ENCODE measurements around the gene MAP3K14.
"Not testable (repeated sequence)": the region's sequence is repeated elsewhere in the genome, so short reads cannot be mapped to it uniquely, and the experiment has no call there.

Gene MAP3K14

DNA sequence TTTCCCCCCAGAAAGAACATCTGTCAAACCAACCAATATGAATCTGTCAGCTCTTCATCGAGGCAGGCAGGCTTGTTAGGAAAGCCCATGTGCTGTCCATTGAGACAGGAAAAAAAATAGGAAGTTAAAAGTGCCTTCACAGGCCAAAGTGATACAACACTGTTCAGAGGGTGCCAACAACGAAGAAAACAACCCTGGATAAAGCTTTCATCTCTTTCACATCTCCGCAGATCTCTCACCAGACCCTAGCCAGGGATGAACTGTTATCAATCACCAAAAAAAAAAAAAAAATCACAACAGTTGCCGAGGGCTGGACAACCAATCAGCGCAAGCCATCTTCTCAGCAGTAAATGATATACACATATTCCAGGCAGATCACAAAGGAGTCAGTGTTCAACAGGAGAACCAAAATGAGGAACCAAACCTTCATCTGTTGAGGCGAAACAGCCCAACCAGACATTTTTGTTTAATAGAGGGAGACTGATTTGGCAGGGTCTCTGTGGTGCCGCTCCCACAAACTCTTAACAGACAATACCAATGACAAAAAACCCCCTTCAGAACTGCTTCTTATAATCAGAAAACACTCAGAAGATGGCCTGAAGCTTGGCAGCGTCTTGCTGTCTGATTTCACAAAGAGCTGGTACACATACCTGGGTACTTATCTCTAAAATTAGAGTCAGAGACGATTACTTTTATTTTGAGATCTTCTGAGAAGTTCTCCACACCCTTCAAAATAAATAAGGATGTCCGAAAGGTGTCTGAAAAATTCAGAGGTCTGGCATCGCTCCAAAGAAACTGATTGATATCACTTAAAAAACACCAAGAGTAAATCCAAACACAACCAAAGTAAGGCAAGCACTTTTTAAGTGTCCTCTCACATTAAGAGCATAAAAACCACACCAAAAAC lies 1.8 kb downstream of the MAP3K14 start:
- DNase-seq, result peak; percentile 44 to 49

DNA sequence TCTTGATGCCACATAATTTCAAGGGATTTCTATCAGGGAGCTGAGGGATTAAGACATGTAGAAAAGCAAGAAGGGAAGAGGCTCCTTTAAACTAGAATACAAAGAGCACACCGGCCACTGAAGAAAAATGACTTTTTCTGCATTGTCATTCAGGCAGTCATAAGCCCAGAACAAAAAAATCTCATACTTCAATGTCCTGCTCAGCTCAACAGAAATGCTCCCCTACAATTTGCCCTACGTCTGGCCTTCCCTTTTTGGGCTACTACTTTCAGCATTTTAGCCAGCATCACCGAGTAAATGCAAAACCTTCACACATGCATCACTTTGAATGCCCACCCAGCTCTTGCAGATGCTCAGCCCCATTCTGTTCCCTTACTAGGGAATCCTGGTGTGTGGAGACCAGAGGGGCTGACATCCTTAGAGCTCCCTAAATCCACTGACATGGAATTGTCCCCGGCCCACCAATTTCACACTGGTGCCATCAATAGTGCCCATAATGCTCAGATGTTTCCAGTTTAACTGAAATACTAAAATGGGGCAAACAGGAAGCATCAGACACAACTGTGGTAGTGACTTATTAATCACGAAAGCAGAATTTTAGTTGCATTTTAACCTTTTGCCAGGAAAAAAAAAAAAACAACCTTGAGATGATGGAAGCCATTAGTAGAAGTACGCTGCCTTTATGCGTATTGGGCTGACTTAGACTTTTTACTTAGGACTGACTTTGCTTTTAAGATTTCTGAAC lies 2.7 kb downstream of the MAP3K14 start:
- no peak for DNase-seq

DNA sequence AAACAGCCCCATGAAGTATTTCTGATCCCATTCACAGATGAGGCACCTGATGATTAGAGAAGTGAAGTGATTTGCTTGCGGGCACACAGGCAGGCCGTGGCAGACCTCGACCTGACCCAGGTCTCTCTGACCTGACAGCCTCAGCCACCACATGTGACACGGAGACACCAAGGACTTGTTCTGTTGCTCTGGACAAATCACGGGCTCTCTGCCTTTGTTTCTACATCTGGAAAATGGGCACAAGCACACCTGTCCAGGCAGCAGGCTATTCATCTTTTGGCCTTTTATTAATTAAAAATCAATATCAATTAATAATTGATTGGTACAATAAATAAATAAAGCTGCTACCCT lies 3.4 kb downstream of the MAP3K14 start:
- DNase-seq, result no peak

DNA sequence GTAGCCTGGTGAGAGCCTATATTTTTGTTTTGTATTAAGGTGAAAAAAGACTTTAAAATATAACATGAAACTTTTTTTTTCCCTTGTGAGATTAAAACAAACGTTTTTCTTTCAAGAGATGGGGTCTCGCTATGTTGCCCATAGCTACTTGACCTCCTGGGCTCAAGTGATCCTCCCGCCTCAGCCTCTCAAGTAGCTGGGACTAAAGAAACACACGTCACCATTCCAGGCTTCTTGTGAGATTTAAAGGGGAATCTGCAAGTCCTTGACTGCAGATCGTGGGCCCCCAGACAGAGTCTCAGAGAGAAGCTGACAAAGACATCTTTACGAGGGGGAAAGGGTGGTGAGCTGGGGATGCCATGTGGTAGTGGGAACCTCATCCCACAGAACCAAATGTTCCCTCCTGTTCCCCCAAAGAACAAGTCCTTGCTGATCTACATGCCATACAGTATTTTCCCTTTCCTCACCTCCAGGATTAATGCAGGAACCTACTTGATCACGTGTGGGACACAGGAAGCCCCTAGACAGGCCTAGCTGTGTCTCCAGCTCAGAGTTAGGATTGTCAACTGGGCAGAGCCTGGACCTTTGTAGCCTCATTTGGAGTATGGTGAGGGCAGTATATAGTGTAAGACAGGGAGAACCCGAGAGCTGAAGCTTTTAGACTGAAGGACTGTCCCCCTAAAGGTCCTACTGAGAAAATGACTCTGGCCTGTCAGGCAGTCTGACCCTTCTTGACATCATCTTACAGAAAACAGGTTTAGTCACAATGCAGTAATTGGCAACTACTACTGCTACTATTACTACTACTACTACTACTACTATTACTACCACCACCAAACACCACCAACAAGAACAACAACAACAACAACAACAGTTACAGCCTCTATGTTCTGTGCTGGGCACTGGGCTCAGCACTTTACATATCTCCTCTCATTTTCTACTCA lies 4.1 kb downstream of the MAP3K14 start:
- no peak for DNase-seq

DNA sequence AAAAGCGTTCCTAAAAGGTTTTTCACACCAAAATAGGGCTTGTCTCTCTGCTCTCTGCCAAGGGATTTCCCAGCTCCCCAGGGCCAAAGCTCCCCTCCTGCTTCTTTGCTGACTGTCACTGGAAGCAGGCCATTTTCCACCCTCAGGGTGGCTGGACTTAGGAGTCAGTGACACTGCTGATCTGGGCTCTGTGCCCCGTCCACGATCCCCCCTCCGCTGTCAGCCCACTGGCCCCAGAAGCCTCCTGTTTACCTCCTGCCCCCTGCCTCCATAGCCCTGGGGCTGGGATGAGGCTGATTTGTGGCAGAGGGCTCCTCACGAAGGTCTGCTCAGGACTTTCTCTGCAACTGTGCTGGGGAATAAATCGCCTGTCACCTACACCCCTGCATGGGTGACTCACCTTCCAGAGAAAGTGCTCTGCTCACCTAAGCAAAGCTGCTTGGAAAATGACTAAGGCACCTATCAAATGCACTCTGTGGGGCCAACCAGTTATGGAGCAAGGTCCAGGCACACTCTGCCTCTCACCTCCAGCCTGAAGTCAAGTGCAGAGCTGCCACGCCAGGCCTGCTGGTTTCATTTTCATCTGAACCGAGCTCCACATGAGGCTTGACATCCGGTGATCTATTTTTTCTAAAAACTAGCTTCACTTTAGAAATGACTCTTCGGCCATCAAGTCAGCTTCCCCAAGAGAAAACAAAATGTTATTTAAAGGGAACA lies 4.9 kb downstream of the MAP3K14 start:
- no peak for DNase-seq

DNA sequence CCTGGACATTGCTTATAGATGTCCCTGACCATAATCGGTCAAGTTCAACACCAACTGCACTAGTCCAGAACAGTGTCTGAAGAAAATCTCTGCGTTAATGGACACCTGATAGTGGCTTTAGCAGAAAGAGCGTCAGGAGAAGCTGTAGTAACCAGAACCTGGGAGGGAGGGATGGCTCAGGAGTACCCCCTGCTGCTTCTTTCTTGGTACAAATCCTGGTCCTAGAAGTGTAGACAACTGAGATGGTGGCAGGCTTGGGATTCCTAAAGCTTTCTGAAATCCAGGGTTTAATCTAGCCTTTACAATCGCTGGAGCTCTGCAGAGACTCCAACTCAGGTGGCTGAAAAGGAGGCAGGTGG lies 5.4 kb downstream of the MAP3K14 start:
- peak; percentile 20 to 23 for DNase-seq

DNA sequence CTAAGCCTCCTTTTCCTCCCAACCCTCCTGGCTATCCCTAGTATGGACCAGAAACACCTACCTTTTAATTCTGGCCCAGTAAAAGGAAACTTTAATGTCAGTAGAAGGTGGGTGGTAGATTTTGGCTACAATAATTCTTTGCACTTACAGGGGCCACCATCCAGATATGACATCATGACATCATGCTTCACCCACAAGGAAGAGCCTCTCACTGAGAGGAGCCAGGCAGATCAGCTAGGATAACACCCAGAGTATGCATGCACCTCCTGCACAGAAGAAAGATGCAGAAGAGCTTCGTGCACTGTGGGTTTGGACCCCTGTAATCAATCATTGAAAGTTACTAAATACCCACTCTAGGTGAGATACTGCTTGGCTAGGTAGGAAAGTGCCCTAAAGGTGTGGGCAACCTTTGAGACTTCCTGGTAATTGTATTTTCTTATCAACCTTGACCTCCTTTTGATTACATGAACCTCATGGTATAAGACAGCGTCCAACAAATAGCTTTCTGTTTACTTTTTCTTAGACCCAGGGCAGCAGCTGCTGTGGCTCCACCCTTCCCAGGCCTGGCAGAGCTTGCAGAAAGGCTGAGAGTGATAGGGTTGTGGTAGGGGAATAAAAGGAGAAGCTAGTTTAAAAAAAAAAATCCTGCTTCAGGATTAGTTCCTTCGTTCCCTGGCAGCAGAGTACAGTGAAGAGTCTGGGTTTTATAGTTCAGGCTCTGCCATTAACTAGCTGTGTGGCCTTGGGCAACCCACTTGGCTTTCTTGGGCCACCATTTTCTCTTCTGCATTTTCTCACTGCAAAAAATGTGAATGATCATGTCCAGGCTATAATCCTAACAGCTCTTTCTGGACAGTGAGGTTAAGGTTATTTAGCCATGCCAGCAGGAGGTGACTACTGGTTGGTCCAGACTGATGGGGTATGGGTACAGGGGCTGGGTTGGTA lies 6.2 kb downstream of the MAP3K14 start:
- DNase-seq, result peak; percentile 56 to 65

DNA sequence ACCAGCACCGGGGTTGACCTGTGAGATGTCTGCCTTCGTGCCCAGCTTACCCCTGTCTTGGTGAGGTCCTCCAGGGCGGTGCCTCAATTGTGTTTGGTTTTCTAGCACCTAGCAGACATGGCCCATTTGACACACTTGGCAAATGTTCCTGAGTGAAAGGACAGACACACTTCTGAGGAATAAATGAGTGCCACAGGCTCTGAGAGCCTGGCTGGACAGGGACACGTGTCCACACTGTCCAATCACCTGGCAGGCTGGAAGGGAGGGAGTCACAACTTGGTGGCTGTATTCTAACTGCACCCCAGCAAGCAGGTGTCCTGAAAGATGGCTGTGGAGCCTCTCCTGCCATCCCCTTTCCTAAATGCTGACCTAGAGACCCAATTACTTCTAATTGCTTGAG lies 7.4 kb downstream of the MAP3K14 start:
- no peak for DNase-seq

DNA sequence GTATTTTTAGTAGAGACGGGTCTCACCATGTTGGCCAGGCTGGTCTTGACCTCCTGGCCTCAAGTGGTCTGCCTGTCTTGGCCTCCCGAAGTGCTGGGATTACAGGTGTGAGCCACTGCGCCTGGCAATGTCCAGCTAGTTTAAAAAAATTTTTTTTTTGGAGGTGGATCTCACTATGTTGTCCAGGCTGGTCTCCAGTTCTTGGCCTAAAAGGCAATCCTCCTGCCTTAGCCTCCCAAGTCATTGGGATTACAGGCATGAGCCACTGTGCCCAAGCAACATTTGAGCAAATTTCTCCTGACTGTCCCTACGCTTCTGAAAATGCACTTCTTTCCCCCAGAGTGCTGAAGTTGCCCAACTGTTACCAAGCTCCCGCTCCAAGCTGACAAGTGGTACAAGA lies 8.0 kb downstream of the MAP3K14 start:
- DNase-seq, result no peak

DNA sequence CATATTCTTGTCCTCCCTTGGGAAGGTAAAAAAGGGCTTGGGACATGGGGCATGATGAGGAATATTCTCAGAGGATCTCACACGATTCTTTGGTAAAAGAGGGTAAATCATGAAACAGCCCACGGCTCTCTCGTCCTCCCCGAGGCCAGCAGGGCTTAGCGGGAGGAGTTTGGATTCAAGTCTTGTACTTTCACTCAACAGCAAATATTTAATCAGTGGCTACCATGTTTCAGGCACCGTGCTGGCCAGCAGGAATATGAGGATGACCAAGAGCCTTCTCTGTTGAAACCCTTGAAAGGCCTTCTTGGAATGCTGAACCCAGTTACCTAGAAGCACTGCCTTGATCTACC lies 8.8 kb downstream of the MAP3K14 start:
- no peak for DNase-seq

DNA sequence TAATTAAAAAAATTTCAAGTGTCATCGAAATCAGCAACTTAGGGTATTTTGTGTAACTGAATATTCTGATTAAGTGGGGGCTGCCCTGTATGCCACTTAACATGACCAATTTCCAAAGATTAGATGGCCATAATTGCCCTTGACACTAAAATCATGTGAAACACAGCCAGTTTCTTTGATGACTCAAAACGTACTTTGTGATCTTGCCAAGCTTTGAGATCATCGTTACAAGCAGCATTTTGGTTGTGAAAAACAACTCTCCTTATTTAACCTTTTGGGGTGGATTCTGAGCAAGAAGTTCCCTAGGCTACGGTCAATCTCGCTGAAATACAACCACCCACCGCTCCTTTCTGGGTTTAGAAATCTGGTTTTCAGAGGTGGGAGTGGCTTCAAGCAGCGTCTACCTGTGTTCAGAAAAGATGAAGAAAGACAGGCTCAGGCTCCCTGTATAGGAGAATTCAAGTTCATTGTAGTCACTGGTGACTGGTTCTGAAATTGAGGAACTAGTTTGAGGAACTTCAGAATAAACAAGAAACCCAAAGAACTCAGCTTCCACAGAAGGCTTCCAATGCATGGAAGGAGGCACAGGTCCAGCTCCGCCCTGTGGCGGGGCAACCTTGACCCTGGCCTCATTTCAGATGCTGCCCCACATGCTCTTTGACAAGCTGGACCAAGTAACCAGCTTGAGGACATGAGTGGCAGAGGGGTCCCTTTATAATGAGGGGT lies 9.4 kb downstream of the MAP3K14 start:
- peak; percentile 87 to 94 for DNase-seq

DNA sequence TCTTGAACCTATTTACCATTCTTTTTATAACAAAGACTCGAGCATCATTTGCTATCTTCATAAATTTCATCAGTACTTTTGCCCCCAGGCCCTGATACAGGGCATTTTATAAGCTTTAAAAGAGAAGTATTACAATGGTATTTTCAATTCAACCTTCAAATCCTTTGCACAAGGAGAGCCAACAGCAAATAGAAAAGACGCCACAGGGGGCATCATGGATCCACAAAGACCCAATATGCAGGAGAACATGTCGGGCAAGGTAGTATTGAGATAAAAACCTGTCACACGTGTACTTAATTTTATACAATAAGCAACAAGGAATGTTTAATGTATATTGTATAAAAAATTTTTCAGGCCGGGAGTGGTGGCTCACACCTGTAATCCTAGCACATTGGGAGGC lies 10.2 kb downstream of the MAP3K14 start:
- DNase-seq, result no peak

DNA sequence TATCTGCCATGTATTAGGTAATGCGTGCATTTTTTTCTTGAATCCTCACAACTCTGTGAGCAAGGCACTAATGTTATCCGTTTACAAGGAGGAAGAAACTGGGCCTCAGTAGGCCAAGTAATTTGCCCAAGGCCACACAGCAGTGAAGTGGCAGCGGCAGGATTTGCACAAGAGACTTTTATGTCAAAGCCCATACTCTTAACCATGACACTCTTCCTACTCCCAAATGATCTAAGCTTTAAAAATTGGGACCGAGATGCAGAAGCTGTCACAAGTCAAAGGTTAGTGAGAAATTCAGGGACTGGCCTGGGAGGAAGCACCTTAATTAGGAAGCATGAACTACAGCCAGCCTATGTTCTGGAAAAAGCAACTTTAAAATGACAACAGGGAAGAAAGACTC lies 10.7 kb downstream of the MAP3K14 start:
- DNase-seq, result no peak

DNA sequence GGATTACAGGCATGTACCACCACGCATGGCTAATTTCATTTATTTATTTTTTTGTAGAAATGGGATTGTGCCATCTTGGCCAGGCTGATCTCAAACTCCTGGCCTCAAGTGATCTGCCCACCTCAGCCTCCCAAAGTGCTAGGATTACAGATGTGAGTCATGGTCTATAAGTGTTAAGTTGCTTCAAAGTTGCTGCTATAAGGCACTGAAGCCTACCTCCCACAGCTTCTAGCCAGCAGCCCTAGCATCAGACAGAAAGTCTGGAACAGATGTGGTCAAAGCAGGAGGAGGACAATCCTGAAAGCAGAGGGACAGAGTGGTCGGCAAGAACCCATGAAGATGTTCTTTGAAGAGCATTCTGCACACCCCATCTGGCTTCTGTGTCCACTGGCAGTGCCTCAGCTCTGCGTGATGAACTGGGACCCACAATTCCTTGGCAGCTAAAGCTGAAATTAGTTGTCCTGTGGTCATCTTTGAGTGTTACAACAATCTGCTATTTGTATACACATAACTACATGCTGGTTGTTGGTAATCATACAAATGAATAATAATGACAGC lies 11.2 kb downstream of the MAP3K14 start:
- DNase-seq, result no peak

DNA sequence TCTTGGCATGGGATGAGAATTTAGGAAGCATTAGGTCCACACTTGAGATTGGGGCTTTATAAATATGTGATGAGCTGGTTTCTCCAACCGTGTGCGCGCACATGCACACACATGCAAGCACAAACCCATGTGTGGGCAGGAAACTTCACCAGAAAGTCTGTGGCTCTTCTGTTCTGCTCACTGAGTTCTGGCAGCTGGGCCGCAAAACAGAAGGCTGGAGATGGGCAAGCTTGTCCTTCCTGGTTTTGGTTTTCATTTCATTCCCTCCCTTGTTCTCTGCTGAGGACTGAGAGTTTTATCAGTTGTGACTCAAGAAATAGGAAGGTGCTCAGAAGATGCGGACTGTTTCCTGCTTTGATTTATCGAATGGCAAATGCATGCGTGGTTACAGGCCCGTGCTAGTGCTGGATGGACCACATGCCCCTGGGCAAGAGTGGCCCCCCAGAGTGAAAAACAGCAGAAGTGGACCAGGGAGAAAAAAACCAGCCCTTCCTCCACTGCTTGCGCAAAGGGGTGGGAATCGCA lies 14.1 kb downstream of the MAP3K14 start:
- DNase-seq, result peak in 1 of 2 experiments; percentile 9

DNA sequence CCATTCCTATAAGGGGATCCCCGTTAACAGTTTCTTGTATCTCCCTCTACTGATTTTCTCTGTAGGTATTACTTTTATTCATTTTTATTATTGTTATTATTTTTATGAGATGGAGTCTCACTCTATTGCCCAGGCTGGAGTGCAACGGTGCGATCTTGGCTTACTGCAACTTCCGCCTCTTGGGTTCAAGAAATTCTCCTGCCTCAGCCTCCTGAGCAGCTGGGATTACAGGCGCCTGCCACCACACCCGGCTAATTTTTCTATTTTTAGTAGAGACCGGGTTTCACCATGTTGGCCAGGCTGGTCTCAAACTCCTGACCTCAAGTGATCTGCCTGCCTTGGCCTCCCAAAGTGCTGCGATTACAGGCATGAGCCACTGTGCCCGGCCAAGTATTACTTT lies 14.6 kb downstream of the MAP3K14 start:
- not testable (repeated sequence) for DNase-seq

DNA sequence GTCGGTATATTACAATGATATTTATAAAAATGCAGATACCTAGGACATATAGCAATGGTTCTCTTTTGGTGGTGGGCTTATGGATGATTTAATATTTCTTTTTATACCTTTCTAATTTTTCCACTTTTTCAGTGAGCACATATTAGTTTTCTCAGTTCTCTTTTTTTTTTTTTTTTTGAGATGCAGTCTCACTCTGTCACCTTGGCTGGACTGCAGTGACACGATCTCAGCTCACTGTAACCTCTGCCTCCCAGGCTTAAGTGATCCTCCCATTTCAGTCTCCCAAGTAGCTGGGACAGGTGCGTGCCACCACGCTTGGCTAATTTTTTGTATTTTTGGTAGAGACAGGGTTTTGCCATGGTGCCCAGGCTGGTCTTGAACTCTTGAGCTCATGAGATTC lies 15.1 kb downstream of the MAP3K14 start:
- DNase-seq, result no peak

DNA sequence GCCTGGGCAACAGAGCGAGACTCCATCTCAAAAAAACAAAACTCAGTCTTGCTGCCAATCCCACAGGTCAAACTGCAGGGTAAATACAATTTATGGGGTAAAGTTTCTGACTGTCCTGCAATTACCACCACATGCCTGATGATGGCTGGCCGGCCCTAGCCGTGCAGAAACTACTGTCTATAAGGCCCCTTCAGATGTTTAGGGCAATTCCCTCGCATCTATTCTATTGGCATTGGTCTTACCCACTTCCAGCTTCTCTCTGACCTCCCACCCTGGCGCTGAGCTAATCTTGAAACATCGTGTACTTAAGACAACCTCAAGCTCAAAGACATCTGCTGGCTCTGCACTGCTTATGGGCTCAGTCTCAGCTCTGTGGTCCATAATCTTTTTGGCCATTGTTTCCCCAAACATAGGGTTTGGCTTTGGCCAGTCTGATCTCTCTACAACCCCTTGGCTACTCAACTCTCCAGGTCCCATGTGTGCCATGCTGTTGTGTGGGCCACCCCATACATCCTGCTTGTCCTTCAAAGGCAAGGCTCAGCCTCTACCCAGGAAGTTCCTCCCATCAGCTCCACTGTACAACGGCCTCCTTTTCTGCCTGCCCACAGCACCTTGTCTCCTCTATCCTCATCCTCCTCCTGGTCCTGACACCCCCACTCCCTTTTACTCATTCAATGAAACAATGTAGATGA lies 16.6 kb downstream of the MAP3K14 start:
- no peak for DNase-seq

DNA sequence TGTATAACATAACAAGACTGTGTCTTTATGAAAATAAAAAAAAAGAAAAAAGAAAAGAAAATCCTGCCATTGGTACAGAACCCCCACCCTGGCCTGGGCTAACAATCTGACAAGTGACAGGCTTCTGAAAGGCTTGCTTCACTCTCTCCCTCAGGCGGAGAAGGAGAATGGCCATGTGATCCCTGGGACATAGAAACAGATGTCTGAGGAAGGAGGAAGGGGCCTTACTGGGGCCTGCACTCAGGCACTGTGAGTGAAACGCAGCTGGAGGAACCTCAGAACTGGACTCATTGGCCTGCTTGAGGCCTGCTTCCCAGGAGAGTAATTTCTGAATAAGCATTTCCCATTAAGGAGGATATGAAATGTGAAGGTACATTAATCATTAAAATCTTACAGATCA lies 17.5 kb downstream of the MAP3K14 start:
- peak; percentile 70 to 74 for DNase-seq
